Esophagus squamous epithelium (tissue), 5 donors: ENCODE measurements around the gene CTTN. TPM values are rescaled to one million over a fixed set of nuclear protein-coding genes. Genes with fewer than 3 reads are reported as not detected.

Experiments
- DNase-seq: peaks from one replicate; lab custom pipeline; 2025; lab: John Stamatoyannopoulos, UW
- H3K27ac ChIP-seq, 4 donors: fragments of 200-600 bp; sonication (generic); one replicate each; pipeline ENCODE4 v1.5.1; 2016 to 2019; ENCODE audit warnings: mild to moderate bottlenecking in 1 of 4
- H3K27me3 ChIP-seq, 4 donors: fragments of 200-600 bp; sonication (generic); 1 replicate in 3 of 4; 2 replicates in 1 of 4; pipeline versions ENCODE4 v1.5.1 to v1.6.0; 2017 to 2021; ENCODE audit warnings: antibody characterized with exemption in 1 of 4
- H3K36me3 ChIP-seq, 3 donors: fragments of 200-600 bp; sonication (generic); one replicate each; pipeline ENCODE4 v1.5.1; 2016 to 2019
- H3K4me1 ChIP-seq, 3 donors: fragments of 200-600 bp; sonication (generic); one replicate each; pipeline ENCODE4 v1.5.1; 2017 to 2019
- H3K4me3 ChIP-seq, 4 donors: fragments of 200-600 bp; sonication (generic); 1 replicate in 3 of 4; 2 replicates in 1 of 4; pipeline ENCODE4 v1.5.1; 2016 to 2019; ENCODE audit warnings: mild to moderate bottlenecking in 2 of 4, moderate library complexity in 1 of 4
- H3K9me3 ChIP-seq, 3 donors: fragments of 200-600 bp; sonication (generic); one replicate each; pipeline ENCODE4 v1.5.1; 2016 to 2019
- POLR2A ChIP-seq, 4 donors: fragments of 450-650 bp; IDR thresholded peaks; one replicate each; pipeline ENCODE4 v1.6.1; 2017; ENCODE audit warnings: antibody characterized with exemption in 4 of 4, mild to moderate bottlenecking in 4 of 4, moderate library complexity in 3 of 4
- WGBS, 2 donors: methylation state at CpG; one replicate each; pipeline ENCODE4 v1.1.5; 2018; 5-methylcytosine and 5-hydroxymethylcytosine counted together
- intact Hi-C: fragments of 100-400 bp; cut with DNase I; formaldehyde crosslinking; loops from one replicate; pipeline ENCODE4 v1.15.0; 2022
- total RNA-seq, 4 donors: library from RNA; depleted of rRNA; stranded (reverse); fragments of >200 nt; gene quantifications; one replicate each; pipeline ENCODE4 v1.1.0, GENCODE V29; 2016
- TF ChIP-seq, protein P1 (sequence below), 6 experiments: fragments of 450-650 bp in 4 of 6; fragments of 200-600 bp in 2 of 6; sonication (generic) in 2 of 6; IDR thresholded peaks; one replicate each; pipeline ENCODE4 v1.5.1; 2016 to 2019; ENCODE audit warnings: antibody characterized with exemption in 6 of 6, mild to moderate bottlenecking in 4 of 6, moderate library complexity in 4 of 6
- donor health status: DM: yes; HTN: yes; CAD: no.

CTTN gene
- total RNA-seq, 4 donors from 2014 or later = 244 to 444 (median 320) TPM

- no peak for TF ChIP-seq POLR2A (IDR thresholded peaks at IDR 0.05)
- TF ChIP-seq, protein P1, sequence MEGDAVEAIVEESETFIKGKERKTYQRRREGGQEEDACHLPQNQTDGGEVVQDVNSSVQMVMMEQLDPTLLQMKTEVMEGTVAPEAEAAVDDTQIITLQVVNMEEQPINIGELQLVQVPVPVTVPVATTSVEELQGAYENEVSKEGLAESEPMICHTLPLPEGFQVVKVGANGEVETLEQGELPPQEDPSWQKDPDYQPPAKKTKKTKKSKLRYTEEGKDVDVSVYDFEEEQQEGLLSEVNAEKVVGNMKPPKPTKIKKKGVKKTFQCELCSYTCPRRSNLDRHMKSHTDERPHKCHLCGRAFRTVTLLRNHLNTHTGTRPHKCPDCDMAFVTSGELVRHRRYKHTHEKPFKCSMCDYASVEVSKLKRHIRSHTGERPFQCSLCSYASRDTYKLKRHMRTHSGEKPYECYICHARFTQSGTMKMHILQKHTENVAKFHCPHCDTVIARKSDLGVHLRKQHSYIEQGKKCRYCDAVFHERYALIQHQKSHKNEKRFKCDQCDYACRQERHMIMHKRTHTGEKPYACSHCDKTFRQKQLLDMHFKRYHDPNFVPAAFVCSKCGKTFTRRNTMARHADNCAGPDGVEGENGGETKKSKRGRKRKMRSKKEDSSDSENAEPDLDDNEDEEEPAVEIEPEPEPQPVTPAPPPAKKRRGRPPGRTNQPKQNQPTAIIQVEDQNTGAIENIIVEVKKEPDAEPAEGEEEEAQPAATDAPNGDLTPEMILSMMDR (IDR thresholded peaks at IDR 0.05) = no peak
- intact Hi-C loops = no loop called here
- no peaks in the 10 kb centered on the region for H3K36me3 ChIP-seq
- DNase-seq = no peak
- H3K9me3 ChIP-seq = no peaks in the 10 kb centered on the region
- H3K27ac ChIP-seq = no peak overlapping the region
- no peaks in the 10 kb centered on the region for H3K4me1 ChIP-seq
- H3K27me3 ChIP-seq = peaks cover 0 to 68% (median 0%) of the 10 kb centered on the region in 4 donors
- no peak overlapping the region for H3K4me3 ChIP-seq
- WGBS, 2 donors = 85 to 88% methylated on average over 3 of the region's 12 CpGs
Measured at GRCh38 chr11:70462818-70463477, 64.6 kb downstream of the CTTN start.

- no peak overlapping the region for H3K4me3 ChIP-seq
- H3K9me3 ChIP-seq = no peaks in the 10 kb centered on the region
- no peak overlapping the region for H3K27ac ChIP-seq
- WGBS, 2 donors = 77 to 80% methylated on average over 2 to 7 of the region's 61 CpGs
- intact Hi-C loops = no loop called here
- H3K27me3 ChIP-seq = peaks cover 0 to 65% (median 0%) of the 10 kb centered on the region in 4 donors
- TF ChIP-seq, protein P1 (IDR thresholded peaks at IDR 0.05) = no peak
- TF ChIP-seq POLR2A (IDR thresholded peaks at IDR 0.05) = no peak
- no peaks in the 10 kb centered on the region for H3K36me3 ChIP-seq
- no peak for DNase-seq
- H3K4me1 ChIP-seq = no peaks in the 10 kb centered on the region
Measured at GRCh38 chr11:70463478-70464255, 65.3 kb downstream of the CTTN start.

DNA sequence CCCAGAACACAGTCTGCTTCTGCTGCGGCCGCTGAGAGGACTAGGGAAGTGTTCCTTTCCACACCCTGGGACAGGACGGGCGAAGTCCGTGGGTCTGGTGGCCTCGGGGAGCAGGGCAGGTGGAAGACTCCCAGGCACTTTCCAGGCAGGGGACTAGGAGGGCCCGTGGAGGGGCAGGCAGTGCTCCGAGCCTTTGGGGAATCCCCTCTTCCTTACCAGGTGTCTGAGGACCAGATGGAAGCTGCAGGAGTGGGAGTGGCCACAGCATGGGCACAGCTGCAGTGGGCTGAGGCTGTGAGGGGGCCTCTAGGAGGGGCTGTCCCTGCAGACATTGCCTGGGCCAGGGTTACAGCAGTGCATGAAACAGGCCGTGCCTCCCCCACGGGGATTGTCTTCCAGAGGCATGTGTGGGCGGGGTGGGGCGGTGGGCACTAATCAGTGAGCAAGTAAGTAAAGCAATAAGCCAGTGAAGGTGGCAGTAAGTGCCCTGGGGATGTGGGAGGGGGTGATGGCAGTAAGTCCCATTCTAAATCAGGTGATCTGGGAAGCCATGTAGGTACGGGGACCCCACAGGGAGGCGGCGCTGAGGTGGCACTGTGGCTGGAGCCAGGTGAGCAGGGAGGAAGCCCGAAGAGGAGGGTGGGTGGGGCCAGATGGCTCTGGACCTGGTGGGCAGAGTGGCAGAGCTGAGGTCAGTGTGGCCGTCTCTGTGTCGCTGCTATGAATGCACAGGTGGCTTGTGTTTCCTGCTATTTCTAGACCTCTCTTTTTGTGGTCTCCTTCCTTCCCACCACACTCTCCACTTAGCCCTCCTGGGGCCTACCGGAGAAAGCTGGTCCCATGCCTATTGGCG, 66.4 kb downstream of the CTTN start:
- H3K27me3 ChIP-seq = peaks cover 0 to 62% (median 0%) of the 10 kb centered on the region in 4 donors
- no peaks in the 10 kb centered on the region for H3K4me1 ChIP-seq
- 64 to 65% methylated on average over 9 to 11 of the region's 20 CpGs for WGBS, 2 donors
- H3K4me3 ChIP-seq = no peak overlapping the region
- intact Hi-C loops = no loop called here
- no peak overlapping the region for H3K27ac ChIP-seq
- DNase-seq = no peak
- H3K36me3 ChIP-seq = no peaks in the 10 kb centered on the region
- no peaks in the 10 kb centered on the region for H3K9me3 ChIP-seq
- TF ChIP-seq, protein P1 (IDR thresholded peaks at IDR 0.05) = no peak
- TF ChIP-seq POLR2A (IDR thresholded peaks at IDR 0.05) = no peak

DNA sequence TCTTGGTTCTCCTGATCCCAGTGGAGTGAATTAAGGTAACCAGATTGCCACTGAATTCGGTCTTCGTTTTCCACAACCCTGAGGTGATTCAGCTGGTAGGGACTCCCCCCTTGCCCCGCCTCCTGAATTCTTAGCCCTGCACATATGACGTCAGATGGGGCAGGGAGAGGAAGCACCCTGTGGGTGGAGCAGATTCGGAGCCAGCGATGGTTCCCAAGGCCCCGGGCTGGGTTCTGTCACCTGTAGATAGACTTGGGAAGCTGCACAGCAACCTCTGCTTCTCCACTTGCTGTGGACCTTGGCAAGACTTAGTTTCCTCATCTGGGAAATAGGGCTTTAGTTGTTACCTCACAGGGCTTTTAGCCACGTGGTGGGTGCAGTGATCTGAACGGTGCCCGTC, 67.8 kb downstream of the CTTN start:
- Histone ChIP-seq H3K36me3 (no peaks in the 10 kb centered on the region), H3K4me3 (no peak overlapping the region), H3K27me3 (peaks cover 0 to 49% (median 0%) of the 10 kb centered on the region in 4 donors), H3K4me1 (no peaks in the 10 kb centered on the region), H3K27ac (no peak overlapping the region), H3K9me3 (no peaks in the 10 kb centered on the region)
- DNase-seq = no peak
- 45 to 60% methylated on average over 6 to 7 of the region's 10 CpGs for WGBS, 2 donors
- TF ChIP-seq, protein P1 (IDR thresholded peaks at IDR 0.05) = no peak
- intact Hi-C loops = no loop called here
